Activated CD4-positive, CD25-positive, alpha-beta regulatory T cell (primary cell): ENCODE measurements around the gene TEDC2.

Experiments
- DNase-seq, 4 experiments: peaks; one replicate each; lab custom pipeline; 2025; lab: John Stamatoyannopoulos, UW

Gene TEDC2

DNA sequence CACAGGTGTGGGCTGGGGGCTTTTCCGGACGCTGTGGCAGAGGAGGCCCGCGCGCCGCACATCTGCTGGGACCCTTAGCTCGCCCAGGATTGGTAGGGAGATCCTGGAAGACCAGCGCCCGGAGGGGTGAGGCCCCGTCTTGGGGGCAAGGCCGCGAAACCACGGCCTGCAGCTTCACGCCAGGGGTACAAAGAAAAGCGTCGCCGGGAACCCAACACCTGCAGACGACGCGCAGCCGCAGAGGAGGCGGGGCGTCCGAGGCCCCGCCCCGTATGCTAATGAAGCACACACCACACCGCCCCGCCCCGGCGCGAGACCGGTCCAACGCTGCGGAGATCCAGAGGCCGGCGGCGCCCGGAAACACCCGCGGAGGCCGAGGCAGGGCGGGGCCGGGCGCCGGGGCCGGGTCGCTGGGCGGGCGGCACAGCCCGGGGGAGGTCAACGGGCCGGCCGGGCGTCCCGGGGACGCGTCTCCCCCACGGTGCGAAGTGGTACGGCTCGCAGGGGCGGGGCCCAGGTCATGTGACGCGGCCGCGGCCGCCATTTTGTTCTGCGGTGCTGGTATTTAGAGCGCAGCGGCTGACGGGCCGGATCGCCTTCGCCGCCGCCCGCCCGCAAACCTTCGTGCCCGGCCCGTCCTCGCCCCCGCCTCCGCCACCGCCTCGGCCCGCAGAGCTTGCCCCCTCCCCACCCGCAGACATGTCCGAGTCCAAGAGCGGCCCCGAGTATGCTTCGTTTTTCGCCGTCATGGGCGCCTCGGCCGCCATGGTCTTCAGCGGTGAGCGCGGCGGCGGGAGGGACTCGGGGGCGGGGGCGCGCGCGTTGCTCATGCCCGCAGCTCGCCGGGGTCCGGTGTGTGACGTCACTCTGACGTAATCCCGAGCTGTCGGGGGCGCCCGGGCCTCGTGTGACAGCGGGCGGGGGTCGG lies 53.8 kb downstream of the TEDC2 start, which contains the start of gene ATP6V0C:
Gene ATP6V0C (plus strand): TSS at position 548 of the 928 bp plus-strand sequence. CDS start 152 bp downstream, at position 700.
- peak; percentile 87 to 92 (median 89) for DNase-seq
